Large intestine (tissue), 3 donors: ENCODE measurements around the gene IRS2. TPM values are rescaled to one million over a fixed set of nuclear protein-coding genes. Genes with fewer than 3 reads are reported as not detected.

Experiments
- DNase-seq, 2 donors: peaks; one replicate each; pipeline versions ENCODE4 v3.0.0 to v3.0.0-alpha.2; 2013
- H3K27ac ChIP-seq: one replicate; pipeline ENCODE4 v1.5.1; 2013; ENCODE audit warnings: low read length
- H3K27me3 ChIP-seq: 2 replicates; pipeline ENCODE4 v1.6.1; 2013; ENCODE audit warnings: low read length; ENCODE audit not compliant: control insufficient read depth, insufficient read depth
- H3K36me3 ChIP-seq: 2 replicates; pipeline ENCODE4 v1.6.1; 2013; ENCODE audit warnings: low read length; ENCODE audit not compliant: control insufficient read depth, insufficient read depth
- H3K4me1 ChIP-seq: one replicate; pipeline ENCODE4 v1.6.1; 2013; ENCODE audit warnings: low read length; ENCODE audit not compliant: control insufficient read depth, insufficient read depth
- H3K4me3 ChIP-seq: one replicate; pipeline ENCODE4 v1.5.1; 2013; ENCODE audit warnings: low read length
- H3K9me3 ChIP-seq: one replicate; pipeline ENCODE4 v1.6.1; 2013; ENCODE audit warnings: mild to moderate bottlenecking, low read depth, low read length, moderate library complexity; ENCODE audit not compliant: control insufficient read depth
- WGBS: methylation state at CpG from one replicate; pipeline ENCODE4 v1.1.5; 2013; ENCODE audit warnings: low lambda C conversion rate; ENCODE audit not compliant: insufficient coverage; 5-methylcytosine and 5-hydroxymethylcytosine counted together
- polyA plus RNA-seq: library from polyadenylated mRNA; unstranded; fragments of 120-200 nt; gene quantifications from one replicate; pipeline ENCODE4 v1.2.1, GENCODE V29; 2013

Gene IRS2
- polyA plus RNA-seq, 1 donor, result 9.3 TPM

DNA sequence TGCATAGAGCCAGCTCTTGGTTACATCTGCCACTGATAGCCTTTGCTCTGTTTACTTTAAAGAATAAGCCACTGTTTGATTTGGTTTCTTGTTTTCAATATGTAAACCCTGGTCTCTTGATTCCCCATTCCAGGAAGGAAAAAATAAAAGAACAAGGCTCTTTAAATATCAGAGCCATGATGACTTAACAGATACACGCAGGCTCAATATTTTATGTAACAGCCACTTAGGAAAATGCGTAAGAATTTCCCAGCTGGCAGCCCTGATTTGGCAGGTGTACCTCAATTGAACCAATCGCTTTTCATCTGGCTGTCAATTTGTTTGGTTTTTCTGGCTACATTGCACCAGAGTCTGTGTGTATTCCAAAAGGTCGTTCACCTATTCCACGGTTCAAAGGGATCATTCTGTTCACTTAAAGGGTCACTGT, 65.6 kb downstream of the IRS2 start:
- WGBS, result 0% methylated on average over 1 of the region's 5 CpGs
- H3K4me3 ChIP-seq, result no peak overlapping the region
- DNase-seq, result no peak

DNA sequence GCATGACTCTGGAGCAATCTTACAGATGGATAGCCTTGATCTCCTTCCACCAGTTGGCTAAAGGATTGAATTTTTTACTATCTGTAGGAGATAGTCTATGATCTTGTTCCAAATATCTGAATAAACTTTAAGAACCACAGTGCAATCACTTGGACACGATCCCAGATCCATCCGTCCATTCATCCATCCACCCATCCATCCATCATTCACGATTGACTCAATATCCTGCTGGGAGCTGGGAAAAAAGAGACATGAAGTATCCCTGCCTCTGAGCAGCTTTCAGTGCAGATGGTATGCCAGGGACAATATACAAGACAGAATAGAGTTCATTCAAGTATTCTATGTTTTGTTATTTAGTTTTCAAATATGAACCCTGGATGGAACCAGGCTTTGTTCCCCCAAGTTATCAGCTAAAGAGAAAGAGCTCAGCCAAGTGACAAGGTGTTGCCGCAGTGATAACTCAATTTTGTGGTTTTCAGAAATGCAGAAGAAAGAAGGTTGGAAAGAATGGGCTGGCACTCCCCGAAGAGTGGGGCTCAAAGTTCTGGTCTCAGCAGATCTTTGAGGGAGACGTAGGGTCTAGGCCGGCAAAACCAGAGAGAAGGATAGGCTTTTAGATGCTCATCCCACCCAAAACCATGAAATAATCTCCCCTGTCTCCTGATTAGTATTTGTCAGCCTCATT, 66.3 kb downstream of the IRS2 start:
- H3K9me3 ChIP-seq, result no peaks in the 10 kb centered on the region
- H3K36me3 ChIP-seq, result no peaks in the 10 kb centered on the region
- 80% methylated on average over 2 of the region's 7 CpGs for WGBS
- no peaks in the 10 kb centered on the region for H3K27me3 ChIP-seq
- no peaks in the 10 kb centered on the region for H3K4me1 ChIP-seq
- no peak overlapping the region for H3K4me3 ChIP-seq
- no peak overlapping the region for H3K27ac ChIP-seq
- DNase-seq, result no peak

More for the DNA sequence above, 65.6 kb downstream of the IRS2 start:
- Histone ChIP-seq H3K27me3 (no peaks in the 10 kb centered on the region), H3K27ac (no peak overlapping the region), H3K36me3 (no peaks in the 10 kb centered on the region), H3K4me1 (no peaks in the 10 kb centered on the region), H3K9me3 (no peaks in the 10 kb centered on the region)

DNA sequence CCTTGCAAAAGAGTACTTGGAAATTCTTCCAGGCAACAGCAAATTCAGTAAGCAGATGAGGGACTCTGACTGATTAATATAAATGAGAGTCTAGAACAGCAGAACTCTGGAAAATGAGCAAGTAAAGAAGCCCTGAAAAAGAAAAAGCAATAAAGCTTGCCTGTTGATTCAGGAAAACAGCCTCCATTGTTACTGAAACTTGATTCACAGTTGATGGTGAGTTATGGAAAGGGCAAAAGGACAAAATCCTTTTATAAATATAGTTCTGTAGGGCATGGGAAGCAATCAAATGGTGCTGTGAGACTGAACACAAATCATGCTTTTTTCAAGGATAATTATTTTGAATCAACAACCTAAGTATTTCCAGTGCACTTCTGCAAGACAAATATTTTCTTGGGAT, 67.7 kb downstream of the IRS2 start:
- Histone ChIP-seq H3K4me3 (no peak overlapping the region), H3K4me1 (no peaks in the 10 kb centered on the region), H3K36me3 (no peaks in the 10 kb centered on the region), H3K27me3 (no peaks in the 10 kb centered on the region), H3K27ac (no peak overlapping the region), H3K9me3 (no peaks in the 10 kb centered on the region)
- DNase-seq, result no peak

DNA sequence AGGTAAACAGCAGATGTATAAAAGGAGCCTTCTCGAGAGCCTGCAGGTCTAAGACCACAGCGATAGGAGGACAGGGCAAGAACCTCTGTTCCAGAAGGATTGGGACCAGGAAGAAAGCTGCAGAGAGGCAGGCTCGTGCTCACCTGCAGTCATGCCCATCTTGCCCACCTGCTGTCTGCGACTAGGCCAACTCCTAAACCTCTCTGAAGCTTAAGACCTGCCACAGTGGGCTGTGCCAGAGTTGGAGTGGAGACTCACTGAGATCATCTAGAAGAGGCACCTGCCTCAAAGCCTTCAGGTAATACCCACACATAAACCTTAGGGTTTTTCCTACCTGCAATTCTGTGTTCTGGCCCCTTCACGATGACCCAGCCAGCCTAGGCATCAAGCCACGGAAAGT, 68.7 kb downstream of the IRS2 start:
- DNase-seq, result no peak
- Histone ChIP-seq H3K36me3 (no peaks in the 10 kb centered on the region), H3K9me3 (no peaks in the 10 kb centered on the region), H3K4me1 (no peaks in the 10 kb centered on the region), H3K27me3 (no peaks in the 10 kb centered on the region), H3K27ac (no peak overlapping the region), H3K4me3 (no peak overlapping the region)
- WGBS, result no CpG with 5 or more reads among the region's 6 CpGs

DNA sequence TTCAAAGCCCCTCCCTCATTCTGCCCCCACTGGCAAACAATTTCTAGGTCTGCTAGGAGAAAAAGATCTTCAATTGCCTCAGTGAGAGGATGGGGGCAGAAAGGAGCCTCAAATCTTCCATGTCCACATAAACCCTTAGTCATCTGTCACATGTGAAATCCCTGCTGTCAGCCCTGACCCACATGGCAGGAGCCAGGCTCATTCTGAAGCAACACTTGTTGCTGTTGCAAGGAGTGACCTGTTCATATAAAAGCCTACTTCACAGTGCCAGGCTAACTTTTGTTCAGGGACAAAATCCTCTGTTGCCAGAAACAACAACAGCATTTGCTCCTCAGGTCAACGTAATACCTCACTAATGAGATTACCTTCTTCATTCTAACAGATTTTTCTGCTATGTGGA, 70.5 kb downstream of the IRS2 start:
- DNase-seq, result peak; percentile 22 to 35
- H3K4me1 ChIP-seq, result peaks cover 3% of the 10 kb centered on the region
- H3K27me3 ChIP-seq, result no peaks in the 10 kb centered on the region
- WGBS, result no CpG with 5 or more reads among the region's 1 CpG
- H3K36me3 ChIP-seq, result no peaks in the 10 kb centered on the region
- H3K27ac ChIP-seq, result no peak overlapping the region
- H3K9me3 ChIP-seq, result no peaks in the 10 kb centered on the region
- no peak overlapping the region for H3K4me3 ChIP-seq

DNA sequence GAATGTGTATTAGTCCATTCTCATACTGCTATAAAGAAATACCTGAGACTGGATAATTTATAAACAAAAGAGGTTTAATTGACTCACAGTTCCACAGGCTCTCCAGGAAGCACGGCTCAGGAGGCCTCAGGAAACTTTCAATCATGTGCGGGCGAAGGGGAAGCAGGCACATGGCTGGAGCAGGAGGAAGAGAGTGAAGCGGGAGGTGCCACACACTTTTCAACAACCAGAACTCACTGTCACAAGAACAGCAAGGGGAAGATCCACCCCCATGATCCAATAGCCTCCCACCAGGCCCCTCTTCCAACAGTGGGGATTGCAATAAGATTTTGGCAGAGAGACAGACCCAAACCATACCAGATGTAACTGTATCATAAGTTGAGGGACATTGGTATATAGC, 72.7 kb downstream of the IRS2 start:
- Histone ChIP-seq H3K36me3 (no peaks in the 10 kb centered on the region), H3K4me1 (peaks cover 3% of the 10 kb centered on the region), H3K4me3 (no peak overlapping the region), H3K27me3 (no peaks in the 10 kb centered on the region), H3K9me3 (no peaks in the 10 kb centered on the region), H3K27ac (no peak overlapping the region)
- no CpG with 5 or more reads among the region's 4 CpGs for WGBS
- DNase-seq, result no peak

DNA sequence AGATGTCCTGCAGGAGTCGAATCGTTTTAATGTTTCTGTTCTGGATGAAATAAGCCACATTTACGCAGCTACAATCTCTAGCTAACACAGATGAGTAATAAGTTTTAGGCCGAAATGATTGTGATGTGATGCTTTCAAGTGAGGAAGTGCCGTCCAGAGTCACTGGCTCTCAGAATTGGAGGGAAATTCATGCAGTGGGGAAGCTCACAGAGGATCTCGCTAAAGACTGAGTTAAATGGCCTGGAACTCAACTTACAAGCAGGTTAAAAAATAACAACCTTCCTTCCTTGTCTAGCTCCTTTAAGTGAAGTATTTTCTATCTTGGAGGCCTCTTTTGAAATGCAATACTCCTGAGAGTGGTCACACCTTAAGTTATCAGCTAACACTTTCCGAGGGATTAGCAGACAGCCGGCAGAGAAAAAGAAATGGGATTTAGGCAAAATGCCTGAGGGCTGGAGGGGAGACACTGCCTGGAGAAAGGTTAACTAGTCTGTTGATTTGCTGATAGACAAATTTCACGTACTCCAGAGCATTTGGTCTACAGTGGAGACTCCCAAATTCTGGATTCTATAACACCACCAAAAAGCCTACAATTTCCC, 74.2 kb downstream of the IRS2 start:
- H3K27me3 ChIP-seq, result no peaks in the 10 kb centered on the region
- no peak overlapping the region for H3K4me3 ChIP-seq
- H3K4me1 ChIP-seq, result peaks cover 3% of the 10 kb centered on the region
- H3K36me3 ChIP-seq, result no peaks in the 10 kb centered on the region
- no peak overlapping the region for H3K27ac ChIP-seq
- peak in 1 of 2 donors; percentile 21 for DNase-seq
- WGBS, result no CpG with 5 or more reads among the region's 9 CpGs
- peaks cover 3% of the 10 kb centered on the region for H3K9me3 ChIP-seq

DNA sequence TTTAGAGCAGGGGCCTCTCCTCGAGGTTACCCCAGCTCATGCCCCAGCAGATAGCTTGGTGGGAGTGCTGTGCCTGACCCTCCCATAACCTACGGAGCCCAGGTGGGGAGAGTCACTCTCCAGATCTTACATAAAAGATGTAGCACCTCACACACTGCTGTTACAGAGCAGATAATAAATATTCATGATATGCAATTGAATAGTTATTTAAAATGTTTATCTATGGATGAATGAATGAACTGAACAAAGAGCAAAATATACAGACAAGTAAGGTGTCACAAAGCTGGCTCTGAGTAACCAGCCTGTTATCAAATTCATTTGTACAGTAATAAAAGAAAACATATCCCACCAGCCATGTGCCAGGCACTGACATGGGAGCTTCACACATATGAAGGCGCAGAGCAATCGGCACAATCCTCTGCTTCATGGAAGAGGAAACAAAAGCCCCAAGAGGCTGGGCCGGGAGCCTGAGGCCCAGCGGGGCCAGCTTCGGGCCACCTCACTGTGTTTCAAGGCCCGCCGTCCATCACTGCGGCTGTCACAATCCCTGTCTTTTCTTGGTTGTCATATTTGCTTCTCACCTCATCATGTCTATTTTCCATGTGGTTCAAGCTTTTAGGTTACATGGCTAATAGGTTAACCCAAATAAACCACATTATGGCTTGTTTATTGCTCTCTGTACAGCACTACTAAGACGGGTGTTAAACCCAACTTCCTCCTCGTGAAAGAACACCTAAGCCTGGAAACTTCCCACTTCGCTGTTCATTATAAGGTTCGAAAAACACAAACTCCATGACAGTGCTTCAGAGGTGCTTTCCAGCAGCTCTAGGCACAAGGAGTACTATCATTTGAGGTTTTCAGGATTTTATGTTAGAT, 78.4 kb downstream of the IRS2 start:
- Histone ChIP-seq H3K27me3 (no peaks in the 10 kb centered on the region), H3K4me1 (peaks cover 3% of the 10 kb centered on the region), H3K27ac (no peak overlapping the region), H3K36me3 (no peaks in the 10 kb centered on the region), H3K9me3 (peaks cover 3% of the 10 kb centered on the region), H3K4me3 (no peak overlapping the region)
- WGBS, result 97% methylated on average over 3 of the region's 14 CpGs
- no peak for DNase-seq

DNA sequence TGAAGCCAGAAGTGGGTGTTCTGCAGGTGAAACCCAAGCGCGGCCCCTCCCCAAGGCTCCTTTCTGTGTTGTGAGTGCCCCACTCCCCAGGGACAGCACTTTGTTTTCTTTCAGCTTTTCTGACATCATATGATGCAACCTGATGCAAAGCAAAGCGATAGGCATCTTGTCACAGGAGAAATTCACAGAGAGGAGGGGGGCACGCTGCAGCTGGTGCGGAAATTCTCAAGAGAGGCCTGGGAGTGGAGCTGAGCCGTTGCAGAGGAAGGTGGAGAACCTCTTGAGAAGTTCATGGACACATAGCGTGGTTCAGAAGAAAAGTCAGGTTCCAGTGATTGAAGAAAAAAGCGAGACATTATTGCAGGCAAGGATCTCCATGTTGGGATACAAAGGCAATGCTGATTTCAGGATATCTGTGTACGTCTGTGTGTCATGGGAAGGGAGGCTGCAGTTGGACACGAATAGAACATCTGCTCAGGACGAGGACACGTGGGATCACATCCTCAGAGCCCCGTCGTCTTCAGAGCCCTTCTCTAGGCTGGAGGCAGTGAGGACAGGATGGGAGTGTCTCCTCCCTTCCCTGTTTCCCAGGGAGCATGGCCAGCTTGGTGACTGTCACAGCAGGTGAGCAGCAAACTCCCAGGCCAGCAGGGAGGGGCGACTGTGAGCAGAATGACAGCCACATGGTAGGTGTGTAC, 79.2 kb downstream of the IRS2 start:
- Histone ChIP-seq H3K27ac (no peak overlapping the region), H3K27me3 (no peaks in the 10 kb centered on the region), H3K36me3 (no peaks in the 10 kb centered on the region), H3K9me3 (peaks cover 3% of the 10 kb centered on the region), H3K4me1 (peaks cover 3% of the 10 kb centered on the region), H3K4me3 (no peak overlapping the region)
- WGBS, result no CpG with 5 or more reads among the region's 15 CpGs
- no peak for DNase-seq

DNA sequence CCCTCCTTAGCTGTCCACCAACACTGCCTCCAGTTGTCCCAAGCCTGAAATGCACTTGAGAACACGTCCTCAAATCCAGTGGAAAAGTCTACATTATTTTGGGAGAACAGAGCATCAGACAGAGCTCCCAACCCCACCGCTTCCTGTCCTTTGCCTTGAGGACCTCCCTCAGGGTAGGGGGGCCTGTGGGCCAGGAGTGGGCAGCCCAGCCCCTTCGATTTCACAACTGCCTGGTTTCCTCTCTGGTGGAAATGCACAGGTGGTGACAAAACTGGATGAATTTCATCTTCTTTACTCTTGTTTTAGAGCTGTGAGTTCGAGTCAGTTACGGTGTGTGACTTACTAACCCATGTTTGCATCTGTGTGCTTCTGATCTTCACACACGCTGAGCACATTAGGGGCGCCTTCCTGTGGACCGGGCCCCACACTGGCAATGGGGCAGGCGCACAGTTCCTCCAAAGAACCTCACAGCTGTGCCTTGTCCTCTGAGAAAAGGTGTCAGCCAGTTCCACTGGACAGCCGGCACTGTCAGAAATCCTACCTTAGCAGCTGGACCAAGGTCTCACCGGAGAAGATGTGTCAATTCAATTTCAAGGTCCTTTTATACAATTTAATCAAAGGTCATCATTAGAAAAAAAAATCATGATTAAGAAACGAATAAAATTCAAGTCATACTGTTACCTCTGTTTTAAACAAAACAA, 80.2 kb downstream of the IRS2 start:
- 100% methylated on average over 1 of the region's 12 CpGs for WGBS
- H3K4me3 ChIP-seq, result no peak overlapping the region
- no peaks in the 10 kb centered on the region for H3K36me3 ChIP-seq
- no peak overlapping the region for H3K27ac ChIP-seq
- no peaks in the 10 kb centered on the region for H3K4me1 ChIP-seq
- H3K9me3 ChIP-seq, result peaks cover 3% of the 10 kb centered on the region
- no peaks in the 10 kb centered on the region for H3K27me3 ChIP-seq
- DNase-seq, result no peak
